ENCODE results near the gene VSIG2.

Gene VSIG2

GRCh38 chr11:124740277-124740882 is 11.7 kb downstream of the VSIG2 start:
- no peak for TF ChIP-seq GLIS3 (CRISPR knock-in tag; IDR thresholded peaks at IDR 0.05)
- TF ChIP-seq TSHZ2 (CRISPR knock-in tag; IDR thresholded peaks at IDR 0.05), result peak; percentile 21; the same call in 1 of the 2 replicates
- peak; percentile 32; the same call in 1 of the 2 replicates for TF ChIP-seq PATZ1 (CRISPR knock-in tag; IDR thresholded peaks at IDR 0.05; ENCODE audit: borderline replicate concordance)
- ATAC-seq, result peak; percentile 57

GRCh38 chr11:124739479-124740276 is 12.4 kb downstream of the VSIG2 start, which contains the start of gene NRGN:
Gene NRGN (plus strand): TSS chr11:124739942. CDS start chr11:124740085, 143 bp downstream.
- peak; percentile 99 for ATAC-seq
- TF ChIP-seq TSHZ2 (CRISPR knock-in tag; IDR thresholded peaks at IDR 0.05) (no peak), ISL1 (CRISPR knock-in tag; IDR thresholded peaks at IDR 0.05) (no peak), OSR1 (CRISPR knock-in tag; IDR thresholded peaks at IDR 0.05) (no peak), ESRRG (CRISPR knock-in tag; IDR thresholded peaks at IDR 0.05) (no peak), SNAI2 (CRISPR knock-in tag; IDR thresholded peaks at IDR 0.05) (no peak), ZFP3 (CRISPR knock-in tag; IDR thresholded peaks at IDR 0.05) (no peak)

GRCh38 chr11:124738713-124739478 is 13.2 kb downstream of the VSIG2 start:
- no peak for TF ChIP-seq ZC3H10 (CRISPR knock-in tag; IDR thresholded peaks at IDR 0.05)
- TF ChIP-seq SNAI2 (CRISPR knock-in tag; IDR thresholded peaks at IDR 0.05), result no peak
- TF ChIP-seq ZNF8 (CRISPR knock-in tag; IDR thresholded peaks at IDR 0.05), result no peak
- no peak for TF ChIP-seq CREB5 (CRISPR knock-in tag; IDR thresholded peaks at IDR 0.05; ENCODE audit: low read depth)
- no peak for TF ChIP-seq TCF4 (CRISPR knock-in tag; IDR thresholded peaks at IDR 0.05; ENCODE audit: borderline replicate concordance)
- TF ChIP-seq PATZ1 (CRISPR knock-in tag; IDR thresholded peaks at IDR 0.05; ENCODE audit: borderline replicate concordance), result no peak
- no peak for TF ChIP-seq ZFP3 (CRISPR knock-in tag; IDR thresholded peaks at IDR 0.05)
- no peak for TF ChIP-seq ISL1 (CRISPR knock-in tag; IDR thresholded peaks at IDR 0.05)
- TF ChIP-seq GLIS3 (CRISPR knock-in tag; IDR thresholded peaks at IDR 0.05), result no peak
- no peak for TF ChIP-seq ESRRG (CRISPR knock-in tag; IDR thresholded peaks at IDR 0.05)
- no peak for TF ChIP-seq ZFP30 (CRISPR knock-in tag; IDR thresholded peaks at IDR 0.05)
- no peak for TF ChIP-seq TOX (CRISPR knock-in tag; IDR thresholded peaks at IDR 0.05; ENCODE audit: borderline replicate concordance)
- TF ChIP-seq ZNF70 (CRISPR knock-in tag; IDR thresholded peaks at IDR 0.05), result no peak
- TF ChIP-seq CSDC2 (CRISPR knock-in tag; IDR thresholded peaks at IDR 0.05), result no peak
- no peak for TF ChIP-seq OSR1 (CRISPR knock-in tag; IDR thresholded peaks at IDR 0.05)
- TF ChIP-seq ARNTL (CRISPR knock-in tag; IDR thresholded peaks at IDR 0.05; ENCODE audit: borderline replicate concordance, low read depth), result no peak
- TF ChIP-seq RARB (CRISPR knock-in tag; IDR thresholded peaks at IDR 0.05), result no peak
- TF ChIP-seq ZNF565 (CRISPR knock-in tag; conservative IDR thresholded peaks at IDR 0.05; ENCODE audit: low read depth), result no peak
- ATAC-seq, result no peak
